Liver (tissue), 9 donors: ENCODE measurements around the gene TSKS. TPM values are rescaled to one million over a fixed set of nuclear protein-coding genes. Genes with fewer than 3 reads are reported as not detected.

Experiments used
- DNase-seq: peaks from one replicate; pipeline ENCODE4 v3.0.0-alpha.2; 2017; ENCODE audit warnings: low spot score
- H3K27ac ChIP-seq, 2 donors: one replicate each; pipeline ENCODE4 v1.7.0; 2013; ENCODE audit warnings: inconsistent platforms in 2 of 2, low read length in 2 of 2, control low read depth in 1 of 2, low read depth in 1 of 2, mild to moderate bottlenecking in 1 of 2
- H3K27me3 ChIP-seq, 4 donors: one replicate each; pipeline versions ENCODE4 v1.6.1 to v1.7.0; 2013; ENCODE audit warnings: low read length in 3 of 4, inconsistent platforms in 1 of 4, mild to moderate bottlenecking in 1 of 4, moderate library complexity in 1 of 4; ENCODE audit not compliant: control insufficient read depth in 4 of 4, insufficient read depth in 4 of 4
- H3K36me3 ChIP-seq, 4 donors: one replicate each; pipeline versions ENCODE4 v1.6.1 to v1.7.0; 2013; ENCODE audit warnings: low read length in 3 of 4, mild to moderate bottlenecking in 3 of 4, low read depth in 1 of 4, moderate library complexity in 1 of 4; ENCODE audit not compliant: control insufficient read depth in 4 of 4, insufficient read depth in 3 of 4
- H3K4me1 ChIP-seq, 4 donors: one replicate each; pipeline versions ENCODE4 v1.6.1 to v1.7.0; 2013; ENCODE audit warnings: low read length in 3 of 4, mild to moderate bottlenecking in 3 of 4, moderate library complexity in 1 of 4; ENCODE audit not compliant: control insufficient read depth in 4 of 4, insufficient read depth in 4 of 4
- H3K4me3 ChIP-seq, 3 donors: one replicate each; pipeline versions ENCODE4 v1.6.1 to v1.7.0; 2013; ENCODE audit warnings: low read length in 3 of 3, control low read depth in 1 of 3, low read depth in 1 of 3, mild to moderate bottlenecking in 1 of 3
- H3K9ac ChIP-seq, 2 donors: one replicate each; pipeline ENCODE4 v1.7.0; 2013; ENCODE audit warnings: low read length in 2 of 2, mild to moderate bottlenecking in 2 of 2, moderate library complexity in 2 of 2, control low read depth in 1 of 2, low read depth in 1 of 2
- H3K9me3 ChIP-seq, 4 donors: one replicate each; pipeline versions ENCODE4 v1.6.1 to v1.7.0; 2013; ENCODE audit warnings: low read length in 3 of 4; ENCODE audit not compliant: control insufficient read depth in 4 of 4
- EGR1 ChIP-seq, 2 donors: IDR thresholded peaks; 2 replicates each; pipeline ENCODE4 v1.6.1; 2016 to 2018; ENCODE audit warnings: antibody characterized with exemption in 2 of 2, low read depth in 2 of 2
- FOXA1 ChIP-seq: IDR thresholded peaks from 2 replicates; pipeline ENCODE4 v1.6.1; 2016; ENCODE audit warnings: antibody characterized with exemption
- FOXA2 ChIP-seq: IDR thresholded peaks from 2 replicates; pipeline ENCODE4 v1.6.1; 2016; ENCODE audit warnings: antibody characterized with exemption
- GABPA ChIP-seq, 2 donors: IDR thresholded peaks in 1 of 2; conservative IDR thresholded peaks in 1 of 2; 2 replicates each; pipeline ENCODE4 v1.6.1; 2016; ENCODE audit warnings: antibody characterized with exemption in 2 of 2, mild to moderate bottlenecking in 1 of 2, moderate library complexity in 1 of 2
- HNF4A ChIP-seq, 2 donors: conservative IDR thresholded peaks; 2 replicates each; pipeline ENCODE4 v1.6.1; 2016; ENCODE audit warnings: antibody characterized with exemption in 2 of 2, mild to moderate bottlenecking in 2 of 2
- HNF4G ChIP-seq: IDR thresholded peaks from 2 replicates; pipeline ENCODE4 v1.6.1; 2016; ENCODE audit warnings: antibody characterized with exemption
- JUND ChIP-seq, 2 donors: IDR thresholded peaks; 2 replicates each; pipeline ENCODE4 v1.6.1; 2016; ENCODE audit warnings: antibody characterized with exemption in 2 of 2
- MAX ChIP-seq: IDR thresholded peaks from 2 replicates; pipeline ENCODE4 v1.6.1; 2016; ENCODE audit warnings: antibody characterized with exemption
- NR2F2 ChIP-seq: IDR thresholded peaks from 2 replicates; pipeline ENCODE4 v1.6.1; 2016; ENCODE audit warnings: antibody characterized with exemption
- RAD21 ChIP-seq, 2 donors: IDR thresholded peaks; 2 replicates each; pipeline ENCODE4 v1.6.1; 2016; ENCODE audit warnings: antibody characterized with exemption in 2 of 2, mild to moderate bottlenecking in 2 of 2
- REST ChIP-seq: IDR thresholded peaks from 2 replicates; pipeline ENCODE4 v1.6.1; 2016; ENCODE audit warnings: antibody characterized with exemption, mild to moderate bottlenecking
- RXRA ChIP-seq, 2 donors: IDR thresholded peaks; 2 replicates each; pipeline ENCODE4 v1.6.1; 2017 to 2018; ENCODE audit warnings: antibody characterized with exemption in 2 of 2, mild to moderate bottlenecking in 1 of 2
- SP1 ChIP-seq: IDR thresholded peaks from 2 replicates; pipeline ENCODE4 v1.6.1; 2018; ENCODE audit warnings: antibody characterized with exemption, mild to moderate bottlenecking
- TAF1 ChIP-seq: conservative IDR thresholded peaks from 2 replicates; pipeline ENCODE4 v1.6.1; 2016; ENCODE audit warnings: antibody characterized with exemption, mild to moderate bottlenecking
- YY1 ChIP-seq: IDR thresholded peaks from 2 replicates; pipeline ENCODE4 v1.6.1; 2016; ENCODE audit warnings: antibody characterized with exemption, mild to moderate bottlenecking
- ZBTB33 ChIP-seq: IDR thresholded peaks from 2 replicates; pipeline ENCODE4 v1.6.1; 2016; ENCODE audit warnings: antibody characterized with exemption
- WGBS: extraction: QIAGEN DNeasy Blood & Tissue Kit; methylation state at CpG from one replicate; pipeline ENCODE4 v1.1.7; 2013; 5-methylcytosine and 5-hydroxymethylcytosine counted together
- polyA plus RNA-seq, 2 donors: library from polyadenylated mRNA; stranded (reverse) in 1 of 2; unstranded in 1 of 2; fragments of 200-250 nt in 1 of 2; fragments of >200 nt in 1 of 2; fragmentation: Nextera tagmentation in 1 of 2; extraction: Ambion mirVana in 1 of 2; gene quantifications; one replicate each; pipeline versions ENCODE4 v1.2.1 to v1.2.3, GENCODE V29; 2013 to 2015
- total RNA-seq, 2 donors: library from RNA; depleted of rRNA; stranded (reverse); fragments of >200 nt; gene quantifications; one replicate each; pipeline ENCODE4 v1.2.3, GENCODE V29; 2014
- TF ChIP-seq, protein P1 (sequence below): IDR thresholded peaks from 2 replicates; pipeline ENCODE4 v1.6.1; 2016; ENCODE audit warnings: antibody characterized with exemption
- TF ChIP-seq, protein P2 (sequence below): fragments of 150-350 bp; IDR thresholded peaks from 2 replicates; pipeline ENCODE4 v1.5.1; 2017; ENCODE audit warnings: improper control_type of control experiment, low read depth, low read length; ENCODE audit not compliant: missing input control
- donor health status: healthy.
- donor health status: healthy.
- donor health status: healthy.
- donor health status: healthy.
- donor health status: healthy.

The TSKS gene
- total and polyA plus RNA-seq, 4 donors, result 0.07 to 0.61 (median 0.08) TPM; not detected in 1

GRCh38 chr19:49741210-49741844 is 21.8 kb downstream of the TSKS start:
- peaks cover 0 to 1% (median 0%) of the 10 kb centered on the region in 4 donors for H3K4me1 ChIP-seq
- H3K9ac ChIP-seq, result no peak overlapping the region
- no peaks in the 10 kb centered on the region for H3K27me3 ChIP-seq
- WGBS, result 82% methylated on average over 9 of the region's 9 CpGs
- no peaks in the 10 kb centered on the region for H3K36me3 ChIP-seq
- no peak overlapping the region for H3K4me3 ChIP-seq
- DNase-seq, result no peak
- no peak for TF ChIP-seq SP1
- TF ChIP-seq RXRA (IDR thresholded peaks at IDR 0.05), result no peak
- no peak for TF ChIP-seq REST
- no peak for TF ChIP-seq JUND (IDR thresholded peaks at IDR 0.05)
- no peak for TF ChIP-seq HNF4G
- TF ChIP-seq, protein P1, sequence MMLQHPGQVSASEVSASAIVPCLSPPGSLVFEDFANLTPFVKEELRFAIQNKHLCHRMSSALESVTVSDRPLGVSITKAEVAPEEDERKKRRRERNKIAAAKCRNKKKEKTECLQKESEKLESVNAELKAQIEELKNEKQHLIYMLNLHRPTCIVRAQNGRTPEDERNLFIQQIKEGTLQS, result no peak
- no peak for TF ChIP-seq YY1
- no peak for TF ChIP-seq FOXA1
- TF ChIP-seq TAF1, result no peak
- TF ChIP-seq EGR1 (IDR thresholded peaks at IDR 0.05; ENCODE audit: low read depth in 2 of 2), result no peak
- no peak for TF ChIP-seq NR2F2
- no peak for TF ChIP-seq HNF4A (conservative IDR thresholded peaks at IDR 0.05)
- TF ChIP-seq GABPA (IDR thresholded peaks at IDR 0.05 in 1 of 2, conservative IDR thresholded peaks at IDR 0.05 in 1 of 2), result no peak
- TF ChIP-seq RAD21 (IDR thresholded peaks at IDR 0.05), result no peak
- TF ChIP-seq FOXA2, result no peak
- TF ChIP-seq, protein P2, sequence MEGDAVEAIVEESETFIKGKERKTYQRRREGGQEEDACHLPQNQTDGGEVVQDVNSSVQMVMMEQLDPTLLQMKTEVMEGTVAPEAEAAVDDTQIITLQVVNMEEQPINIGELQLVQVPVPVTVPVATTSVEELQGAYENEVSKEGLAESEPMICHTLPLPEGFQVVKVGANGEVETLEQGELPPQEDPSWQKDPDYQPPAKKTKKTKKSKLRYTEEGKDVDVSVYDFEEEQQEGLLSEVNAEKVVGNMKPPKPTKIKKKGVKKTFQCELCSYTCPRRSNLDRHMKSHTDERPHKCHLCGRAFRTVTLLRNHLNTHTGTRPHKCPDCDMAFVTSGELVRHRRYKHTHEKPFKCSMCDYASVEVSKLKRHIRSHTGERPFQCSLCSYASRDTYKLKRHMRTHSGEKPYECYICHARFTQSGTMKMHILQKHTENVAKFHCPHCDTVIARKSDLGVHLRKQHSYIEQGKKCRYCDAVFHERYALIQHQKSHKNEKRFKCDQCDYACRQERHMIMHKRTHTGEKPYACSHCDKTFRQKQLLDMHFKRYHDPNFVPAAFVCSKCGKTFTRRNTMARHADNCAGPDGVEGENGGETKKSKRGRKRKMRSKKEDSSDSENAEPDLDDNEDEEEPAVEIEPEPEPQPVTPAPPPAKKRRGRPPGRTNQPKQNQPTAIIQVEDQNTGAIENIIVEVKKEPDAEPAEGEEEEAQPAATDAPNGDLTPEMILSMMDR, result no peak
- TF ChIP-seq MAX, result no peak
- TF ChIP-seq ZBTB33, result no peak
- no peaks in the 10 kb centered on the region for H3K9me3 ChIP-seq
- no peak overlapping the region for H3K27ac ChIP-seq
